Measurements from ENCODE around the gene GAS2L1. TPM values are rescaled to one million over a fixed set of nuclear protein-coding genes. Genes with fewer than 3 reads are reported as not detected.

Gene GAS2L1
- polyA plus RNA-seq, 3 donors = 8.6 to 10.0 (median 9.8) TPM

DNA sequence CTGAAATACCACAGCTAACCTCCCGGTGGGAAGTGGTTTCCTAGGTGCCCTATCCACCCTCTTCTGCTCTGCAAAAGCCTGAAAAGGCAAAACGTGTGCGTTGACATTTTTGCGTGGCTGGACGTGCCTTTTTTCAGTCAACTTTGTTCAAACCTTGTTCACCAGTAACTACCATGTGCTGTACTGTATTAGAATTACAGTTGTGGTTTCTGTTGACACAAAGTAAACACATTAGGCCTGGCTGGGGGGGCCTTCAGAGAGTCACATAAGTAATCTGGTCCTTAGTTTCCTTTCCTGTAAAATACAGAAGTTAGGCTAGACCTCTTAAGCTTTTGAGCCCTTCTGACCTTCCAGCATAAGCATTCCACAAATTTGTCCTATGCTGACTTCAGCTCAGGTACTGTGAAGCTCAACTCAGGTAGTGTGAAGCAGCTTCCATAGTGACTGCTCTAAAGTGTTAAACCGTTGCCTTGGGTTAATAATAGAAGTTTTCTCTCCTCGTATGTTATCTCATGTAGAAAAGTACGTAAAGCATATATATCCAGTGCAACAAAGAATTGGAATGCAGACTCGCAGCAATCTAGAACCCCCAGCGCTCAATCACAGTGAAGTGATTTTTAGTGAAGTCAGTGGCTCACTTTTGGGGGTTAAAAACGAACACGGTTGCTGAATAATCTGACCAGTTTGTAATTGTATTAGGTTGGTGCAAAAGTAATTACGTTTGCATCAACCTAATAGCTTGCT lies 36.5 kb upstream of the GAS2L1 start:
- no peak for DNase-seq

DNA sequence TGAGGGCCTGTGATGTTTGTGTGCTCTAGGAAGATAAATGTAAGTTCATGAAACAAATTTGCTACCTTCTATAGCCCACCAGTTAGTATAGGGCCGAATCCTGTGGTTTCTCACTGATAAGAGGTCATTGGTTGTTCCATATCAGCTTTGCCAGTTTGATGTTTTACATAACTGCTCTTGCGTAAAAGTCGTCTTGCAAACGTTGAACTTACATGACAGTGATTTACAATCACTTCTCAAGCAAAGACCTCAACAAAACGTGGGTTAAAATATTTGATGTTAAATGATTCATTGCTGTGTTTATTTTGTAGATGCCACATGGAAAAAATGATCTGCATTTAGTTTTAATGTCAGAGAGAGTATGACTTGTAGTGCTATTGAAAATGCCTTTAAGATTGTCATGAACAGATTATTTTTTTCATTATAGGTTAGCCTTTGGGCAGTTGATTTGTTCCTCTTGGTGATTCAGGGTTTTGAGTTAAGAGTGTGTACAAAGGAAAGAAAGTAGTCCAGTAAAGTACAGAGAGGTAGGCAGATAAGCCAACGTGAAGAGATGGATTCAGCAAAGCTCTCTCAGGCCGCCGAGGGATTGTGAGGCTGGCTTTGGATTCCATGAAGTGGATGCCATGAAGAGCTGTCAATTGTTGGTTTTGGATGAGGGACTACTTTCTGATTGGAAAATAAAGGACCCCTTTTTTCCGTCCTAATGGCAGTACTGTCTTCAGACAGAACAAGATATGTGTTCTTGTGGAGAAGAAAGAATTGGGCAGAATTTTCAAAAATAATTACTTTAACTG lies 35.8 kb upstream of the GAS2L1 start:
- no peak for DNase-seq

DNA sequence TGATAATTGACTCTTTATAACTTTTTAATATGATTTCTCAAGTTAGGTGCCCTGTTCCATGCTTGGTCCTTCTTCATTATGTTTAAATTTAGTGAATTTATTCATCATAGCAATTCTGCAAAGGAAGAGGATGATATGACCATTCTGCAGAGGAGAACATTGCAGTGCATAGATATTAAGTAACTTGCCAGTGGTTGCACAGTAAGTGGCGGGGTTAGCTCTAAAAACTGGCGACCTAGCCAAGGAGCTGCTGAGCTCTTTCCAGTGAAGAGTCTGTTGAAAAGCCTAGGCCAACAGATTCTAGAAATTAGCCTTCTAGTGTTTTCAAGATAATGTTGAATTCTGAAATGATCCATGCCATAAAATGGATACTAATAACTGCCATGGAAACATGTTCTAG lies 33.8 kb upstream of the GAS2L1 start:
- no peak for DNase-seq

DNA sequence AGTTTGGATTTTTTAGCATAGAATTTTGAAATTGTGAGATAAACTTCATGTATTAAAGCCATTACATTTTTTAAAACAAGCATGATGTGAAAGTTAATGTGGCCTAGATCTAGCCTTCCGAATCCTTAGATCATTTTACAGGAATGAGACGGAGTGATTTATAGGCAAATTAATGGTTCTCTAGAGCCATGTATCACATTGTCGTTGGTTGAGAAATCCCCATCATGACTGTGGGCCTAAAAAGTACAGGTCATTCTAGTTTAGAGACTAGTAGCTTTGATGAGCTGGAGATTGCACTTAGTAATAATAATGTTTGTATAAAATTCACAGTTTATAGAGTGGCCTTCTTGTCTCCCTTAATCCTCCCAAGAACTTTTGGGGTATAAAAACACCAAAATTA lies 31.3 kb upstream of the GAS2L1 start:
- no peak for DNase-seq

DNA sequence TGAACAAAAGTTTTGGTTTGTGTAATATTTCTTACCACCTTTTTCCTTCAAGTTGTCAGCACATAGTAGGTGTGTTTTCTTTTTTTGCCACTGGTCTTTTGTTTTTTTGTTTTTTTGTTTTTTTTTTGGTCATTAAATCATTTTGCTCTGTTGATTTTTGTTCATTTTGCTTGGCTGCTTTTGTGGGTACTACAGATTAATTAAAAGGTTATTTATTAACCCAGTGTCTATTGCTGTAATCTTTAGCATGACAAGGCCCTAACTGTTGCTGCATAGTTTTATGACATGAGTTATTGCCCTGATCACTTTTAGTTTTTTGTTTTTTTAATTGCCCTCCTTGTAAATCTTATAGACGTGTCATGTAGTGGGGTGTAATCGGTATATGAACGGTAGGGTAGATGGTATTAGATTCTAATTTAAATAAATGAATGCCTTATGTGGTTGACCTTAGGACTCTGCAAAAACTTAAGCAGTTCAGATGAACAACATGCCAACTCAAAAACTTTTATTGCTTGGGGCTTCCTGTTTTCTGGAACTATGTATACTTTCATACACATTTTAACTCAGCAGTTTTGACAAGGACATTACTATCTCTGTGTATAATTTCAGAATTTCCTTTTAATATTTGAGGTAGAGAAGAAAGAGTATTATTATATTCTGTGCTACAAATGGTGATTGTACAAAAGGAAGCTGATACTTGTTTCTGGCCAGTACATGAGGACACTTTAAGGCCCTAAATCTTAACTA lies 30.5 kb upstream of the GAS2L1 start:
- DNase-seq = no peak

DNA sequence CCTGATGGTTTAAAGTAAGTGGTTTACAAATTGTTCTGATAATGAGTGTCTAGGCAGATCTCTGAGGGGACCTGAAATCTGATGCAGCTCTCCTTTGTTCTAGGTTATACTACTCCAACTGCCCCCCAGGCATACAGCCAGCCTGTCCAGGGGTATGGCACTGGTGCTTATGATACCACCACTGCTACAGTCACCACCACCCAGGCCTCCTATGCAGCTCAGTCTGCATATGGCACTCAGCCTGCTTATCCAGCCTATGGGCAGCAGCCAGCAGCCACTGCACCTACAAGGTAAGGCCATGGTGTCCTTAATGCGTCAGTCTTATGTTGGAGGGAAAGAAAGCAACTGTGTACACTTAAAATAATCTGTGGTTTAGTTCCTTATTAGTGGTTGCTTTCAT lies 28.5 kb upstream of the GAS2L1 start:
- DNase-seq = no peak

DNA sequence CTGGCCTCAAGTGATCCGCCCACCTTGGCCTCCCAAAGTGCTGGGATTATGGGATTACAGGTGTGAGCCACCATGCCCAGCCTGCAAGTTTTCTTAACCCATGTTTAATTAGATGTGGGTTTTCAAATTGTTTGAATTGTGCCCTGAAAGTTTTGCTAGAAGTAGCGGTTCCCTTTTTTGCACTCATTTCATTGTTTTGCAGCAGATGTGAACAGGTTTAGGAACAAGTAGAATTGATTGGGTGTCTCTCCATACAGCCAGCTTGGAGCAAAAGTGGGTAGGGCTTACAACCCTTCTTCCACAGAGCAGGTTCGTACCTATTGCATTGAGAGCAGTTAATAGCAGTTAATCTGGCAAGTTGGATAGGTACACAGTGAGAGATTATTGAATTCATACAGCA lies 22.3 kb upstream of the GAS2L1 start:
- no peak for DNase-seq

DNA sequence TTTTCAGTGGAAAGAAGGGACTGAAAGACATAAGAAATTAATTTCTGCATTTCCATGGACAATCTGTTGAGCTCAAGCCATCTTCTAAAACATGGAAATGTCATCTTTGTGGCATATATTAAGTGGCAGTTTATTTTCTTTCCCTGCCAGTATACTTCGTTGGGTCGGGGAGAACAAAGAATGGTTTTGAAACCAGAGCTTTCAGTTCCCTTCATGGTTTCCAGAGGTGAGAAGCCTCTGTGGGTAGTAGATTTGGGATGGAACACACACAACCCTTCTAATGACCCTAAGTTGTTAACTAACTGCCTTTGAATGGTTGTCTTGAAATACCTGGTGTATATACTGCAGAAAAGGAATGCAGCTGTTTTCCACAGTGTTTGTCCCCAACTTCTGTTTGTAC lies 17.6 kb upstream of the GAS2L1 start:
- no peak for DNase-seq

DNA sequence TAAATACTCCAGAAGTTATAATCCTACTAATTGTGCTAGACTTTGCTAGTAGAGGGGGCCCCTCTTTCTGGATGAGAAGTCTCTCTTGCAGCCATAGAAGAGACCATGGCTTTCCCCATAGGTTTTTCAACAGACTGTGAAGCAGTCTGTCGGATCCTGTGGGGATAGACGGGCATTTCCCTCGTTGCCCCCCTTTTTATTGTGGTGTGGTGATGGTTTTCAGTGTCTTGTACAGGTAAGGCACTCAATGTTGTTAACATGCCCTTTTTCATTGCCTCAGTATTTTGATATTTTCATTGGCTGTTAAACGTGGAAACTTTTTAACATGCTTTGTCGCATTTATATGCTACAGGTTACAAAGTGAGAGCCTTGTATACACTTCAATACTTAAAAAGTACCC lies 16.4 kb upstream of the GAS2L1 start:
- no peak for DNase-seq

DNA sequence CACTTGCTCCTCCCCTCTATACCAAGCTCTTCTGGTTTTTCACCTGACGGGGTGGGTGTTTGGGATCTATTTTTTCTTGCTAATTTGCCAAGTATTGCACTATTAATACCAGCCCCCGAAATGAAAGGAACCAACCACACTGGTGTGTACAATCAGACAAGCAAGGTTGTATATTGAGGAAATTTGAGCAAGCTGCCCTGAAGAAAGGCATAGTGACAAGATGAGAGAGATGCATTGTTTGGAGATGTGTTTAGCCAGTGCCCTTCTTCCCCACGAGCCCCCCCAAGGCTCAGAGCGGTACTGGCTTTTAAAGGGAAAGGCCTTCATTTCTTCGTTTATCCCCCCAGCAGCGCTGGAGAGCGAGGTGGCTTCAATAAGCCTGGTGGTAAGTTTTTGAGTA lies 15.2 kb upstream of the GAS2L1 start:
- DNase-seq = no peak

DNA sequence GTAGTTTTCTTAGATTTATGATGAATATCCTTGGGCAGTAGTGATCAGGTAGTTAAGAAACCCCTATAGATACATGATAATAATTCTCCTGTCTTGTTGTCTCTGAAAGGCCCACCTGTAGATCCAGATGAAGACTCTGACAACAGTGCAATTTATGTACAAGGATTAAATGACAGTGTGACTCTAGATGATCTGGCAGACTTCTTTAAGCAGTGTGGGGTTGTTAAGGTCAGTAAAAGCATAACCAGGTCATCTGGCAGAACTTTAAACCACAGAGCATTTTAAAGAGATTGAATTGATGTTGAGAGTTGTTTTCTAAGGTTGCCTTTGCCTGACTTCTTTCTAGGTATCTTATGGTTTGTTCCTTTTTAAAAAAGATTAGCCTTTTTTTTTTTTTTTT lies 14.1 kb upstream of the GAS2L1 start:
- no peak for DNase-seq

DNA sequence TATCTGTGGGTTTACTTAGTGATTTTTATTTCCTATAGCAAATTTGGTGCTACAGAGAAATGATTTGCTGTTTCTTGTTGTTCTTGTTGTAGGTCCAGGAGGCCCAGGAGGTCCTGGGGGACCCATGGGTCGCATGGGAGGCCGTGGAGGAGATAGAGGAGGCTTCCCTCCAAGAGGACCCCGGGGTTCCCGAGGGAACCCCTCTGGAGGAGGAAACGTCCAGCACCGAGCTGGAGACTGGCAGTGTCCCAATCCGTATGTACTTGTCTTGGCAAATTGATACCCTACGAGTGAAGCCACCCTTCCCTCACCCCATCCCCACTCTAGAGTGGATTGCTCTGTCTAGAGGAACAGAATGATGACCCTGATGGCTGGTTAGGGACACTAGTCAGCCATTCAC lies 7.8 kb upstream of the GAS2L1 start:
- DNase-seq = no peak

DNA sequence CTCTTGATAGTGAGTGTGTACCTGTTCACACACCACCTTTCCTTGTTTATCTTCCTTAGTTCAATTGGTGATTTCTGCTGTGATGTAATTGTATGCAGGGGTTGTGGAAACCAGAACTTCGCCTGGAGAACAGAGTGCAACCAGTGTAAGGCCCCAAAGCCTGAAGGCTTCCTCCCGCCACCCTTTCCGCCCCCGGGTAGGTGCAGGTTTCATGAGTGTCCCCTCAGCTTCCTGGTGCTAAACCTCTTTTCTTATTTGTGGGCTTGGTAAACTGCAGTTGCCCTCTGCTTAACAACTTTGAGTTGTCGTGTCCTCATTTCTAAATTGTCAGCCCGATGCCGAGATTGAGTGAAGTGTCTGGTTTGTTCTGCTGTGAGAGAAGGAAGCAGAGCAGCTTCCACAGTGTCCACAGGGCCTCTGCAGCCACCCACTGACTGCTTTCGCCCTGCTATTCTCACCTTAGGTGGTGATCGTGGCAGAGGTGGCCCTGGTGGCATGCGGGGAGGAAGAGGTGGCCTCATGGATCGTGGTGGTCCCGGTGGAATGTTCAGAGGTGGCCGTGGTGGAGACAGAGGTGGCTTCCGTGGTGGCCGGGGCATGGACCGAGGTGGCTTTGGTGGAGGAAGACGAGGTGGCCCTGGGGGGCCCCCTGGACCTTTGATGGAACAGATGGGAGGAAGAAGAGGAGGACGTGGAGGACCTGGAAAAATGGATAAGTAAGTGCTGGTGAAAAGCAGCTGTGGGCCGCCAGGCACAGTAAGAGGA lies 7.1 kb upstream of the GAS2L1 start:
- DNase-seq = no peak

DNA sequence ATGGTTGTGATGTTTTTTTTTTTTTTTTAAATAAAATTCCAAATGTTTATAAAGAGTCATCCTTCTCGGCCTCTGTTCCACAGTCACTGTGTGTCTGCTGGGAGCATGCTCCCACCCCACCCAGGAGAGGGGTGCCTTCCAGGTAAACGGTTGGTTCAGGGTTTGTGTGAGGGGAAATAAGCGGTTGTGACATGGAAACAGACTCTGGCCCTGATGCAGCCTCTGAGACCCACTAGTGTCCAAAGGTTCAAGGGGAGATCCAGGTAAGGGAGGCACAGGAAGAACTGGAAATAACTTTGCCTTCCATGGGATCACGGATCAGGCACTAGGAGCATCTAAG lies 6.0 kb upstream of the GAS2L1 start:
- DNase-seq = no peak

DNA sequence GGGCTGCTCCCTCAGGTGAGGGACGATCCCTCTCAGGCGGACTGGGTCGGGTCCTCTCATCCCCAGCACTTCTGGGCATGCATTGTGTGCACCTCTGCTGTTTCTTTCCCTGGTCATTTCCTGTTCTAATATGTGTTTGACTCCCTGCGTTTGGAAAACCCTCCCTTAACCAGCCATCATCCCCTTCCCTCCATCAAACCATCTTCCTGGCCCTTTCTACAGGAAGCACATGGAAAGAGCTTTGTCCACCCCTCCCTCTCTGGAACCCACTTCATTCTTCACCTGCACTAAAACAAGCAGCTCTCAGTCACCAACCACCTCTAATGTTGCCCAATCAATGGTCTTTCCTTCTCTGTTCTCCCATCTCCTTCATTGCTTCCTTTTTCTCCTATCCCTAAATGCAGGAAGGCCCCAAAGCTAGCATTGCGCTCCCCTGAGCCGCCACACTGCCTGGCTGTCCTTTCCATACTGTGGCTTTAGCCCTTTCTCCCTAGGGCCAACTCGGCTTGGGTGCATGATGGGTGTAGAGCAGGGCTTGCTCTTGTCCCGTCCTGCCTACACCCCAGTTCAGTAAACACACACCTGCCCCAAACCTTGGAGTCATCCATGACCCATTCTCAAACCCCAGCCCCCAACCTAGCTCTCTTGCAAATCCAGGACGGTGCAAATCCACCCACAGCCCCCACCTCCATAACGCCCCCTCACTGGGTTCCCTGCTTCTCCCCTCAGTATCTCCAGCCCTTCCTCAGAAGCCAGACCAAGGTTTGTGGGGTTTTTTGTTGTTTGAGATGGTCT lies 5.4 kb upstream of the GAS2L1 start:
- no peak for DNase-seq

DNA sequence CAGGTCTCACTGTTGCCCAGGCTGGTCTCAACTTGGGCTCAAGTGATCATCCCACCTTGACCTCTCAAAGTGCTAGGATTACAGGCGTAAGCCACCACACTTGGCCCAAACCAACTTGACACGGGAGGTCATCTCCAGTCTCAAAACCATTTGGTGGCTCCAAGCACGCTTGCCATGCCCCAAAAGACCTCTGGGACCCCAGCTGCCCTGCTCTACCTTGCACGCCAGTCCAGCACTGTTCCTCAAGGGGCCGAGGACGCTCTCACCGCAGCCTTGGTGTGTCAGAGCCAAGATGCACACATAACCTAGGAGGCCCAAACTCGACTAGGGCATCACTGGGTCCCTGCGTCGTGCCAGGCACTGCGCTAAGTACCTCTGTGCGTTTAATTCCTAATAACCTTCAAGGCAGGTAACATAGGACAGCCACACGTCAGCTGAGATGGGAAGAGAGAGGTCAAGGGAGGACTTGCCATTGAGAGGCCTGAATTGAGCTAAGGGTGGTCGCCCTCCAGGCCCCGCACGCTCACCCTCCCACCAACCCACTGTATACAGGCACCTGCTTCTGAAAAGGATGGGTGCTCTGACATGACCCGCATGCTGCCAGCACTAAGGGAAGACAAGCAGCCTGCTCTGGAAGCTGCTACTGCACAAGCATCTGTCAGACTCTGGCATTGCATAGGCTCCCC lies 4.6 kb upstream of the GAS2L1 start:
- DNase-seq = no peak

DNA sequence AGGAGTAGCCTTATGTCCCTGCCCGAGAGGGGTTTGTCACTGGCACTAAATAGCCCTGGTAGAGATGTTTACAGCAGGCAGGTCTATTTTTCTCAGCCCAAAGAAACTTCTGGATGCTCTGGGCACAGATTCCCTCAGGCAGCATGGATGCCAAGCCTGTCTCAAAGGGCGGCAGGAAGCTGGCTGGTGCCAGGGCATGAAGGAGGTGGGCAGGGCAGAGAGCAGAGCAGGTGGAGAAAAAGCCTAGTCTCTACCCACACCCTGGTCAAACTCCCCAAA lies 4.1 kb upstream of the GAS2L1 start:
- no peak for DNase-seq

DNA sequence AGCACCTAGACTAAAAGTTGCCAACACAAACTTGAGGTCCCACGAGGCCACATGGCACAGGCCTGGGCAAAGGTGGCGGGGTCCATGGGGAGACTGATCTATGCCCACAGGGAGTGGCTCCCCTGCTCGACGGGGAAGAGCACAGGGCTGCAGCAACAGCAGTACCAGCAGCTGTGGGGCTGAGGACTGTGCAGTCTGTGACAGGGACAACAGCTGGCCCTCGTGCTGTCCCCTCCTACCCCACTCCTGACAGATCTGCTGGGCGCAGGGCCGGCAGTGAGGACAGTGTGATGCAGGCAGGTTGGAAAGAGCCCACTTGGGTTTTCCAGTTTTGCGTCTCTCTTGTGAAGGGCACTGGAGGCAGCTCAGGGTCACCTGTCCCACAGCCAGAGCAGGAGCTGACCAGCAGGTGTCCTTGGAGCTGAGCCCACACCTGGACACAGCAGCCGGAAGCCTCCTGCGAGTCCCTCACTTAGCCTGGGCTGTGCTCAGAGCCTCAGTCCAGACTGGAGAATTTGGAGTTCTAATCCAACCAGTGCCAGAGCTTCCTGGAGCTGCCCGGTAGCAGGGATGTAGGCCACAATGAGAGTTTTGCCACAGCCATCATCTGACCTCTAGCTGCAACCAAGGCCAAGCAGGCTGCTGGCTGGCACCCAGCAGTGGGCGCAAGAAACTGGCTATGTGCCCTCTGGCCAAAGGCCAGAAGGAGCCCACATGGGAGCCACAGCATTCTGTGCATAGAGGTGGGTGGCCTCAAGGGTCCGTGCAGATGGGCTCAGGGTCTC lies 3.6 kb upstream of the GAS2L1 start:
- DNase-seq = no peak

DNA sequence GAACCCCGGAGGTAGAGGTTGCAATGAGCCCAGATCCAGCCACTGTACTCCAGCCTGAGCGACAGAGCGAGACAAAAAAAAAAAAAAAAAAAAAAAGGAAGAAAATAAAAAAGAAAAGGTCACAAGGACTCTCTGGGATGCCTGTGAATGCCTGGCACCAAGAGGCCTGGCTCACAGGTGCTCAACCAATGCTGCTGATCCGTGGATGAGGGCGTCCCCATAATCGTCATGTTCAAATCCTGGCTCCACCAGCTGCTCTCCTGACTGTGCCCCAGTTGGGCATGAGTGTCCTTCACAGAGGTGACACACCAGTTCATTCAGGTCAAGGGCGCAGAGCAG lies 645 bp upstream of the GAS2L1 start:
- no peak for DNase-seq

DNA sequence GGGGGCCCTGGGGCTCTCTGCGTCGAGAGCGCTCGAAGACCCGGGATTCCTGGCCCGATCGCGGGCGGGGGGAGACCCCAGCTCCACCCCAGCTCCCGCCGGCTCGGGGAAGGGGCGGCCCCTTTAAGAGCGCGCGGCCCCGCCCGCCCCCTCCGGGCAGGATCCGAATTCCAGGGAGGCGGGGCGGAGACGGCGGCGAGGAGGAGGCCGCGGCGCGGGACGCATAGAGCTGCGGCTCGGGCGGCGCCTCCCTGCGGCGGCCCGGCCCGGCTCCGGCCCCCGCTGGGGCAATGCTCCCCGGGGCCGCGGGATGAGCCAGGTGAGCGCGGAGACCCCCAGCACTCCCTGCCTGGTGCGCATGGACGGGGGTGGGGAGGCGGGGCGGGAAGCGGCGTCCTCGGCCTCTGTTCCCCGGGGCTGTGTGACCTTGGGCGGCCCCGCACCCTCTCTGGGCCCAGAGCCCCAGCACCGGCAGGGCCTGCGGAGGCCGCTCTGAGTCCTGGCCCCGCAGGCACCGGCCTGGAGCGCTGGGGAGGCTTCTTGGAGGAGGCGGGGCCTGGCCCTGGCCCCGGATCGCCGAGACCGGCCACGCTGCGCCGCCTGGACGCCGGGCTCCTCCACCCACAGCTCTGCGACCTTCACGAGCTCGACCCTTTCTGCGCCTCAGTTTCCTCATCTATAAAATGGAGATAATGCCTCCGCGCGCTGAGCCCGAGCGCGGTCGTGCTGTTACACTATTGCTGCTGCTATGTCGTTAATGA lies 565 bp downstream of the GAS2L1 start:
- peak; percentile 82 for DNase-seq
